Effector memory CD8-positive, alpha-beta T cell (primary cell): ENCODE results near the gene FMNL3.

ENCODE experiments used
- ATAC-seq: fragments of 150-1000 bp; cut with Tn5 transposase; replicated peaks from 2 replicates; pipeline ENCODE4 v1.10.0; 2021; ENCODE audit warnings: mild to moderate bottlenecking, moderate library complexity
- DNase-seq, 3 experiments: peaks; one replicate each; pipeline ENCODE4 v3.0.0; 2021
- H3K27ac Mint-ChIP-seq, 2 donors: one replicate each; pipeline ENCODE4 v1.8.0; 2022; ENCODE audit warnings: mild to moderate bottlenecking in 2 of 2, mixed read lengths in 2 of 2, moderate library complexity in 2 of 2
- H3K27me3 Mint-ChIP-seq, 2 donors: one replicate each; pipeline ENCODE4 v1.8.0; 2022; ENCODE audit warnings: mixed read lengths in 2 of 2
- H3K36me3 Mint-ChIP-seq: one replicate; pipeline ENCODE4 v1.8.0; 2022; ENCODE audit warnings: mild to moderate bottlenecking, moderate library complexity, mixed read lengths; ENCODE audit not compliant: insufficient read depth
- H3K4me1 Mint-ChIP-seq, 2 donors: one replicate each; pipeline ENCODE4 v1.8.0; 2022; ENCODE audit warnings: low read depth in 2 of 2, mixed read lengths in 2 of 2
- H3K4me3 Mint-ChIP-seq, 2 donors: one replicate each; pipeline ENCODE4 v1.8.0; 2022; ENCODE audit warnings: mild to moderate bottlenecking in 2 of 2, mixed read lengths in 2 of 2, moderate library complexity in 2 of 2
- H3K9me3 Mint-ChIP-seq, 2 donors: one replicate each; pipeline ENCODE4 v1.8.0; 2022; ENCODE audit warnings: mixed read lengths in 2 of 2

Gene FMNL3

DNA sequence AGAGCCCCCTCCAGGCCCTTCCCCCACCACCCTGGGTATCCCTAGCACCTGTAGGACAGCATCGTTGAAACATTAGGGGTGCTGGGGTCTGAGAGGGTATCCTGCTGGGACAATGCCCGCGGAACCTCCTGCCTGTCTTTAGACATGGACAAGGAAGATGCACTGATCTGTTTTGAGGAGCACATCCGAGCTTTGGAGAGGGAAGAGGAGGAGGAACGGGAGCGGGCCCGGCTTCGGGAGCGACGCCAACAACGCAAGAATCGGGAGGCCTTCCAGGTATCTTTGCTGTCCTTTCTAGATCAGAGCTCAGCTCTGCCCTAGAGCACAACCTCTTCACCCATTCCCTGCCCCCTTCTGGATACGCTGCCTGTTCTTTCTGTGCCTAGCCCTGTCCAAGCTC, 70.6 kb downstream of the FMNL3 start:
- Mint-ChIP-seq H3K36me3 (no peaks in the 10 kb centered on the region), H3K9me3 (no peaks in the 10 kb centered on the region), H3K4me1 (peaks cover 18 to 23% of the 10 kb centered on the region in 2 donors), H3K27ac (no peak overlapping the region), H3K4me3 (no peak overlapping the region), H3K27me3 (no peaks in the 10 kb centered on the region)
- ATAC-seq (no peak), DNase-seq (no peak)

DNA sequence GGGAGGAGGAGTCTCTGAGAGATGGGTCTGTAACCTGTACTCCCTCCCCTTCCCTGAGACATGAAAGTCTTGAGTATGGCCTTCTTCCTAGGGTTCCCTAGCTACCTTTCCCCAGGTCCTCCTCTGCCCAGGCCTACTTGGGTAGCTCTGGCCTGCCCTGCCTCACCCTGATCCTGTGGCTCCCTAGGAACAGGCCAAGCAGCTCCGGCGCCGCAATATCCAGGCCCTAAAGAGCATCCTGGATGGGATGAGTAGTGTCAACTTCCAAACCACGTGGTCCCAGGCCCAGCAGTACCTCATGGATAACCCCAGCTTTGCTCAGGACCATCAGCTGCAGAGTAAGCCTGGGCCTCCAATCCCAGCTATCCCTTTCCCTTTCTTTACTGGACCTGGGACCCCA, 71.5 kb downstream of the FMNL3 start:
- Mint-ChIP-seq H3K27me3 (no peaks in the 10 kb centered on the region), H3K9me3 (no peaks in the 10 kb centered on the region), H3K36me3 (no peaks in the 10 kb centered on the region), H3K27ac (no peak overlapping the region), H3K4me3 (no peak overlapping the region), H3K4me1 (peaks cover 18 to 23% of the 10 kb centered on the region in 2 donors)
- DNase-seq (no peak), ATAC-seq (no peak)

DNA sequence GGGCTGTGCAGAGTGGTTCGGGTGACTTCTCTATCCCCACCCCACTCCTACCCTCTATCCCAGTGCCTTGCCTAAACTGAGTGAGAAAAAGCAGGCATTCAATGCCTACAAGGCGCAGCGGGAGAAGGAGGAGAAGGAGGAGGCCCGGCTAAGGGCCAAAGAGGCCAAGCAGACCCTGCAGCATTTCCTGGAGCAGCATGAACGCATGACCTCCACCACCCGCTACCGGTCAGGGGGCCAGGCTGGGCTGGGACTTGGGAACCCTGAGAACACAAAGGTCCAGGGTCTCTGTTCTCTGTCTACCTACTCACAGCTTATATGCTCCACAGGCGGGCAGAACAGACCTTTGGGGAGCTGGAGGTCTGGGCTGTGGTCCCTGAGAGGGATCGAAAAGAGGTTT, 72.2 kb downstream of the FMNL3 start:
- Mint-ChIP-seq H3K36me3 (no peaks in the 10 kb centered on the region), H3K4me1 (peaks cover 18 to 23% of the 10 kb centered on the region in 2 donors), H3K27ac (peak overlapping the region in 1 of 2 donors; percentile 65), H3K4me3 (no peak overlapping the region), H3K27me3 (no peaks in the 10 kb centered on the region), H3K9me3 (no peaks in the 10 kb centered on the region)
- ATAC-seq, result no peak
- no peak for DNase-seq

DNA sequence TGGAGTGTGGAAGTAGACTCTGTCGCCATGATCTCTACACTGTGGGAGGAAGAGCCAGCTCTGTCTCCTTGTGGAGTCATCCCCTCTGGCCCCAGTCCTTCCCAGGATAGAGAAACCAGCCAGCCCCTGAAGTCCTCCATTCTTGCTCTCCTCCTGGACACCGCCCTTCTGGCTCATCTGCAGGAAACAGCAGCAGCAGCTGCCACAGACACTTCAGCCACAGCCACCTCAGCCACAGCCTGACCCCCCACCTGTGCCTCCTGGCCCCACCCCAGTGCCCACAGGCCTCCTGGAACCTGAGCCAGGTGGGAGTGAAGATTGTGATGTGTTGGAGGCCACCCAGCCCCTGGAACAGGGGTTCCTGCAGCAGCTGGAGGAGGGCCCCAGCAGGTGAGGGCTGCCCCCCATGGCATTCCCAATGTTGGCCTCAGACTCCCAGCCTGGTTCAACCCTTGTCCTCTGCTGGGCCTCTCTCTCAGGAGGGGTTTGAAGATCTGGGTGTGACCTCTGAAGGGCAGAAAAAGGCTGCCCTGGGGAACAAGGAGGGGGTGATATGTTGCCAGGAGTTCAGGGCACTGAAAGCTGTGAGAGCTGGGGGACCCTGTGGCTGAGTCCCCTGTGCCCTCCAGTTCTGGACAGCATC, 73.4 kb downstream of the FMNL3 start:
- Mint-ChIP-seq H3K36me3 (no peaks in the 10 kb centered on the region), H3K27me3 (no peaks in the 10 kb centered on the region), H3K4me1 (peaks cover 18 to 23% of the 10 kb centered on the region in 2 donors), H3K27ac (peak overlapping the region in 1 of 2 donors; percentile 73), H3K9me3 (no peaks in the 10 kb centered on the region), H3K4me3 (no peak overlapping the region)
- DNase-seq, result no peak
- peak; percentile 59 for ATAC-seq

DNA sequence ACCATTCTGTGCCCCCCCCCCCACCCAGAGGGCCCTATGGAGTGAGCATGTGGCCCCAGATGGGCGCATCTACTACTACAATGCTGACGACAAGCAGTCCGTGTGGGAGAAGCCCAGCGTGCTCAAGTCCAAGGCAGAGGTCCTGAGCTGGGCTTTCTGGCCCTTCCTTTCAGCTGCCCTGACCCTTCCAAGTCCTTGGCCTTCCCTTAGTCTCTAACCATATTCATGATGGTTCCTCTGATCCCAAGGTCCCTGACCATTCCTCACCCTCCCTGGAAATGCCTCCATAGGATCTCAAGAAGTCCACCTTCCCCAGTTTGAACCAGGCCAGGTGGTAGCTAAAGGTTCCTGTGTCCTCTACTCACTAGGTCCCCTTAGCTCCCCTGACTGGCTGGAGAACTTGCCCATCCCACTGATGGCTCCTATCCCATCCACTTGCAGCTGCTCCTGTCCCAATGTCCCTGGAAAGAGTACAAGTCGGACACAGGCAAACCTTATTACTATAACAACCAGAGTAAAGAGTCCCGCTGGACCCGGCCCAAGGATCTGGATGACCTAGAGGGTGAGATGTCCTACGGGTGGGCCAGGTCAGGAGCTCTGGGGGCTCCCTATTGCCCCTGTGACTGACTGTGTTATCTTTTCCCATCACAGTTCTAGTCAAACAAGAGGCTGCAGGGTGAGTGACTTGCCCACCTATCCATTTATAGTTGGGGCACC, 74.1 kb downstream of the FMNL3 start:
- no peak for ATAC-seq
- no peaks in the 10 kb centered on the region for H3K36me3 Mint-ChIP-seq
- H3K27ac Mint-ChIP-seq, result peak overlapping the region in 1 of 2 donors; percentile 73
- no peaks in the 10 kb centered on the region for H3K27me3 Mint-ChIP-seq
- H3K4me1 Mint-ChIP-seq, result peaks cover 18 to 23% of the 10 kb centered on the region in 2 donors
- no peaks in the 10 kb centered on the region for H3K9me3 Mint-ChIP-seq
- DNase-seq, result no peak
- no peak overlapping the region for H3K4me3 Mint-ChIP-seq

DNA sequence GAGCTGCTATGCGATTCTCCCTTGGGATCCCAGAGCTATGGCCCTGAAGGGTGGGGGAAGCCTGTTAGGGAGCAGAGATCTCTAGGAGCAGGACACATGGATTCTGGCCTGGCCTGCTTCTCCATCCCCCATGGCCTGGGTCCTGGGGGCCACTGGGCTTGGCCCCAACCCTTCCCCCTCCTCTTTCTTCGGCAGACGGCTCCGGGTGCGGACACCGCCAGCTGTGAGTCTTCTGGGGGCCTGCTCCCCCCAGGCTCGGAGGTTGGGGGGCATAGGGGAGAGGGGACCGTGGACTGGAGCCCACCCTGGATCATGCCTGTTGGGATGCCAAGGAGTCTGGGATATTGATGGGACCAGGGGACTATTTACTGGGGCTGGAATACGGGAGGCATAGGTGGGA, 74.8 kb downstream of the FMNL3 start:
- Mint-ChIP-seq H3K27ac (no peak overlapping the region), H3K9me3 (no peaks in the 10 kb centered on the region), H3K4me3 (no peak overlapping the region), H3K36me3 (no peaks in the 10 kb centered on the region), H3K4me1 (peaks cover 18 to 23% of the 10 kb centered on the region in 2 donors), H3K27me3 (no peaks in the 10 kb centered on the region)
- no peak for DNase-seq
- ATAC-seq, result no peak

DNA sequence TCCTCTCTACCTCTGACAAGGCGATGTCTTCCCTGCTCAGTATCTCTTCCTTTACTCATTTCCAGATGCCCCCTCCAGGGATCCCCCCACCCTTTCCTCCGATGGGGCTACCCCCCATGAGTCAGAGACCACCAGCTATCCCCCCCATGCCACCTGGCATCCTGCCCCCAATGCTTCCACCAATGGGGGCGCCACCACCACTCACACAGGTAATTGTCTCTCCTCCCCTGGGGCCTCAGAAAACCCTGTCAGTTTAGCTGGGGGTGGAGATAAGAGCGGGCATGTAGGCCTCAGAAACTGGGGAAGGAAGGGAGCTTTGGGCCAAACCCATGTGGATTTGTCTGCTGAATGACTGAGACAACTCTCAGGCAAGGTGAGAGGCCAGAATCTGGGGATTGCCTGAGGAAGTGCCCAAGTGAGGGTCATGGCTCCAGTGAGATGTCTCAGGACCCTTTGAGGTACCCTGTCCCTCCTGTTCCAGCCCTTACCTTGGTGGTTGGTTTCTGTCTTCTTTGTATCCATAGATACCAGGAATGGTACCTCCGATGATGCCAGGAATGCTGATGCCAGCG, 75.8 kb downstream of the FMNL3 start:
- ATAC-seq (no peak), DNase-seq (no peak)
- no peak overlapping the region for H3K4me3 Mint-ChIP-seq
- no peaks in the 10 kb centered on the region for H3K36me3 Mint-ChIP-seq
- no peaks in the 10 kb centered on the region for H3K9me3 Mint-ChIP-seq
- H3K4me1 Mint-ChIP-seq, result peaks cover 11 to 14% of the 10 kb centered on the region in 2 donors
- no peak overlapping the region for H3K27ac Mint-ChIP-seq
- H3K27me3 Mint-ChIP-seq, result no peaks in the 10 kb centered on the region

DNA sequence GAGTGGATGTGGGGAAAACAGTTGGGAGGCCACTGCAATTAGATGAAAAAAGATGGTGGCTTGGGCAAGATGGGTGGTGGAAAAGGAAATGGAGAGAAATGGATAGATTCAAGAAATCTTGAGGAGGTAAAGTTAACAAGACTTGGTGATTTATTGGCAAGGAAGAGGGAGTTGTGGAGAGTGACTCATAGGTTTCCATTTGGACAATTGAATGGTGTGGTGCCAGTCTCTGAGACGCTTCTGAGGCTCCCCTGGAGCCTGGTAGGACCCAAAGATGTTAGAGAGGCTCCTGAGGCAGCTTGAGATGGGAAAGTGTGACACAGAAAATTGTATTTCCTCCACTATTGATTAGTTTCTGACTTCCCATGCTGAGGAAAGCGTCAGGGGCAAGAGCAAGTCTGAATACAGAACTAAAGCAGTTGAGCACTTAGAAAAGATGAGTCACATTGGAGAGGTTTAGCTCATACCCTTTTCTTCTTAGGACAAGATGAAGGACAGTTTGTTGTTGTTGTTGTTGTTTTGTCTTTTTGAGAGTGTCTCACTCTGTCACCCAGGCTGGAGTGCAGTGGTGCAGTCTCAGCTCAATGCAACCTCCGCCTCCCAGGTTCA, 79.3 kb downstream of the FMNL3 start:
- H3K9me3 Mint-ChIP-seq, result no peaks in the 10 kb centered on the region
- no peak overlapping the region for H3K4me3 Mint-ChIP-seq
- H3K27ac Mint-ChIP-seq, result no peak overlapping the region
- peaks cover 2 to 6% of the 10 kb centered on the region in 2 donors for H3K4me1 Mint-ChIP-seq
- no peaks in the 10 kb centered on the region for H3K27me3 Mint-ChIP-seq
- peaks cover 2% of the 10 kb centered on the region for H3K36me3 Mint-ChIP-seq
- DNase-seq, result no peak
- ATAC-seq, result no peak

DNA sequence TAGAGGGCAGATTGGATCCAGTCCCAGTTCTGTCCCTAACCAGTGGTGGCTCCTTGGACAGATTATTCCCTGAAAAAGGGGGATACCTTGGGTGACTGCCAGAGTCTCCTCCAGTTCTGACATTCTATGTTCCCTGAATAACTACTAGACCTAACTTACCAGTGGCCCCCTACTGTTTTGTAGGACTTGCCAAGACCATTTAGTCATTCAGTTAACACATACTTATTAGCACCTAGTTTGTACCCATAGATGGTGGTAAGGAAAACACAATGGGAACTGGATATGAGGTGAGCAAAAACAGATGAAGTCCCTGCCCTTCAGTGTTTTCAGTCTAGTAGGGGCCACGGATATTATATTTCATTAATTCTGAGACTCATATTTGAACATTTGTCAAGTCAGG, 80.4 kb downstream of the FMNL3 start:
- DNase-seq (no peak), ATAC-seq (no peak)
- H3K27me3 Mint-ChIP-seq, result no peaks in the 10 kb centered on the region
- no peak overlapping the region for H3K4me3 Mint-ChIP-seq
- peaks cover 9% of the 10 kb centered on the region for H3K36me3 Mint-ChIP-seq
- no peaks in the 10 kb centered on the region for H3K9me3 Mint-ChIP-seq
- H3K27ac Mint-ChIP-seq, result no peak overlapping the region
- peaks cover 6 to 14% of the 10 kb centered on the region in 2 donors for H3K4me1 Mint-ChIP-seq

DNA sequence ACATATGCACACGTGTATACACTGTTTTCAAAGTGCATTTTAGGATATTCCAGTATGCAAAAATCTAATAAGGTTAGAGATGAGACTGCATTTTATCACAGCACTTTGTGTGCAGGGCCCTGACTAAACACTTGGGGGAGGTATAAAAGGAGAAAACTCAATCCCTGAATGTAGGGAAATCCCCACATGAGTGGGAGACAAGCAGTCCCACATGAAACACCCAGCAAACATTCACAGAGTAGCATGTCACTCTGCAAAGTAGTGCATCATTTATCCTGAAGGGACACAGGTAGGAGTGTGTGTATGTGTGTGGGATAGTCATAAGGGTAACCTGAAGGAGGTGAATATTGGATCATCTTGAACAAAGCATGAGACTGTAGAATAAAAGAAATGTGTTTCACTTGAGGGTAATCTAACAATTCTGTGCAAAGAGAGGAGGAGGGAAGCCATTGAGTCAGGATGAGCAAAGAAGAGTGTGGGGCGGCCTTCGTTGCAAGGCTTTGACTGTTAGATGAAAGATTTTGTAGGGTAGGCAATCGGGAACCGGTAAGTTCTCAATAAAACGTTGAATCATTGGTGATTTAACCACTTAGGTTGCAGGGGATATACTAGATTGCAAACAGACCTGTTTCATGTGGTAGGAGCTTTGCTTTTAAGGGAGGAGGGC, 80.9 kb downstream of the FMNL3 start:
- Mint-ChIP-seq H3K4me1 (peaks cover 10 to 18% of the 10 kb centered on the region in 2 donors), H3K9me3 (no peaks in the 10 kb centered on the region), H3K36me3 (peaks cover 9% of the 10 kb centered on the region), H3K4me3 (no peak overlapping the region), H3K27ac (no peak overlapping the region), H3K27me3 (no peaks in the 10 kb centered on the region)
- no peak for ATAC-seq
- no peak for DNase-seq

DNA sequence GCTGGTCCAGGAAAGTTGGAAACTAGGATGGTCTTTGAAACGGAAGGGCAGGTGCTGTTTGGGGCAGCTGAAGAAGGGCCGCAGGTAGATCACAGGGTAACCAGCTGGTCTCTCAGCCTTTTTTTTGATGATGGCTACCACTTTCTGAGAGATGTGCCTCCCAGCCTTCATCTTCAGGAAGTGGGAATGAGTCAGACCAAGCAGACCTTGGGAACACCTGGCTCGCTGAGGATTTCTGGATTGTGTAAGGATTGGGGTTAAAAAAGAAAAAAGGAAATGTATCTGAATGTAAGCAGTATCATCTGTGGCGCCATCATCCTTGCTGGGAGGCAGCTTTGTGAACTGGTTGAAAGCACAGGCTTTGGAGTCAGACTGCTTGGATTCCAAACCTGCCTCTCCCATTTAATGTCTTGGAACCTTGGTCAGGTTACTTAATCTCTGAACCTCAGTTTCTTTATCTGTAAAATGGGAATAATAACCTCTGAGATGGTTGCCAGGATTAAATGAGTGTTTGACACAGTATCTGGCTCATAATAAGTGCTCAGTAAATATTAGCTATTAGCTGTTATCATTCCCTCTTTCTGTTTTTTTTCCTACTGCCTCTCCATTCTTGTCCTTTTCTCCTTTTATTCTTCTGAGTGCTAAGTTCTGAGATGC, 82.2 kb downstream of the FMNL3 start:
- Mint-ChIP-seq H3K36me3 (peaks cover 11% of the 10 kb centered on the region), H3K9me3 (no peaks in the 10 kb centered on the region), H3K27me3 (no peaks in the 10 kb centered on the region), H3K4me3 (peak overlapping the region; percentile 6 to 15), H3K4me1 (peaks cover 12 to 24% of the 10 kb centered on the region in 2 donors), H3K27ac (peak overlapping the region in 1 of 2 donors; percentile 38)
- ATAC-seq, result no peak
- DNase-seq, result no peak

DNA sequence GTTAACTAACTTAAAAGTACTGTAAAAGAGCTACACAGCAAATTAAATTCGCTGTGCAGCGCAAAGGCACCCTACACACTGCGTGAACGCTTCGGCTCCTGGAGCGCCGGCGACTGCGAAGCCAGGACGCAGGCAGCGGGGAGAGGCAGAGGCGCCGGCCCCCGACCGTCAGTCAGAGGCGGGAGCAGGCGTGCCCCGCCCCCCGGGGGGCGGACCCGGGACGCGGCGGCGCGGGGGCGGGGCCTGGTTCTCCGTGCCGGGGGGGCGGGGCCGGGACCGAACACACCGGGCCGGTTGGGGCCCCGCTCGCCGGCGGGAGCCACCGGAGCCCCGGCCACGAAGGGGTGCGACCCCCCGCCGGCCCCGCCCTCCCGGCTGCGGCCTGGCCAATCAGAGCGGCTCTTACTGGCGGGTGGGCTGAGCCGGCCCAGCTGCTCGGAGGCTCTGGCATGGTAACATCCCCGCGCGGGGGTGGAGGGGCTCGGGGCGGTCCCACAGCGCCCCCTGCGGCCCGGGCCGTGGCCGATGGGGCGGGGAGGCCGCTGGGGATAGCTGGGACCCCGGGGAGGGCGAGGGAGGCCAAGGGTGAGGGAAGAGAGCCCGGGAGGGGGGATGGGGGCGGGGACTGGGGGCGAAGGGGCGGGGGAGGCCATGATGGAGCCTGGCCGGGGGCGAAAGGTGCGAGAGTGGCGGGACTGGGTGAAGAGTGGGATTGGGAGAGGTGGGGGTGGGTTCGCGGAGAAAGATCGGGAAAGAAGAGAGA, 83.9 kb downstream of the FMNL3 start, which contains the start of gene PRPF40B:
PRPF40B (plus strand) TSS at position 420 of the 763 bp plus-strand sequence; CDS start at position 450, 30 bp downstream.
- Mint-ChIP-seq H3K9me3 (no peaks in the 10 kb centered on the region), H3K27me3 (peaks cover 6% of the 10 kb centered on the region in 2 donors), H3K27ac (peak within 1 kb of the TSS; percentile 54 to 85), H3K4me1 (peaks cover 12 to 24% of the 10 kb centered on the region in 2 donors), H3K36me3 (peaks cover 11% of the 10 kb centered on the region), H3K4me3 (peak within 1 kb of the TSS; percentile 83 to 86)
- peak; percentile 80 for ATAC-seq
- DNase-seq, result peak; percentile 78 to 83 (median 79)
